Measurements from ENCODE around the gene PUS7L. TPM values are rescaled to one million over a fixed set of nuclear protein-coding genes. Genes with fewer than 3 reads are reported as not detected.

The PUS7L gene
- total and polyA plus RNA-seq, 2 donors (not counting 1 experiment from before 2014, with no cell fraction given) = 2.6 to 23.5 TPM

GRCh38 chr12:43795716-43796280 is 37.2 kb upstream of the PUS7L start:
- Histone ChIP-seq H2AFZ (ENCODE audit: insufficient read depth, low read depth, low read length, poor library complexity, severe bottlenecking) (no peak overlapping the region), H3K36me3 (replicated peaks in 1 of 2; ENCODE audit: control extremely low read depth in 1 of 2, control insufficient read depth in 1 of 2, extremely low read depth in 1 of 2, insufficient read depth in 2 of 2, low read length in 1 of 2) (peaks cover 8 to 51% of the 10 kb centered on the region in 2 experiments), H3K4me2 (replicated peaks; ENCODE audit: low read depth, low read length, poor library complexity, severe bottlenecking) (peak overlapping the region; percentile 9), H3K9me3 (ENCODE audit: control extremely low read depth in 1 of 3, control insufficient read depth in 2 of 3, insufficient read depth in 1 of 3, low read length in 2 of 3) (no peaks in the 10 kb centered on the region), H3K9ac (ENCODE audit: low read length) (no peak overlapping the region), H4K20me1 (ENCODE audit: control insufficient read depth, insufficient read depth, low read length, poor library complexity, severe bottlenecking) (no peaks in the 10 kb centered on the region), H3K4me1 (ENCODE audit: control insufficient read depth in 2 of 2, insufficient read depth in 2 of 2, low read length in 2 of 2) (peaks cover 6 to 10% of the 10 kb centered on the region in 2 donors), H3K27me3 (replicated peaks in 1 of 4; ENCODE audit: control extremely low read depth in 1 of 4, control insufficient read depth in 3 of 4, insufficient read depth in 4 of 4, low read length in 3 of 4) (no peaks in the 10 kb centered on the region), H3K4me3 (ENCODE audit: control extremely low read depth in 1 of 5, extremely low read depth in 1 of 5, insufficient read depth in 1 of 5, low read depth in 2 of 5, low read length in 4 of 5) (no peak overlapping the region), H3K27ac (ENCODE audit: low read length in 2 of 2) (peak overlapping the region; percentile 57 to 70), H3K79me2 (ENCODE audit: control insufficient read depth, insufficient read depth, low read length) (no peaks in the 10 kb centered on the region)
- CTCF ChIA-PET = interaction anchor here (1.2 kb wide), 1 partner anchor 87 kb away, joined by 5 read pairs; no protein-coding TSS in a partner anchor
- DNase-seq (peak; percentile 40), ATAC-seq (ENCODE audit: low read depth) (no peak)
- Mint-ChIP-seq H3K27me3 (no peaks in the 10 kb centered on the region), H3K9me3 (ENCODE audit: insufficient read depth) (no peaks in the 10 kb centered on the region), H3K4me3 (no peak overlapping the region), H3K27ac (peak overlapping the region; percentile 33), H3K4me1 (peaks cover 12% of the 10 kb centered on the region)
- POLR2A ChIA-PET = no interaction called here
- no CpG with 5 or more reads among the region's 2 CpGs for WGBS (ENCODE audit: insufficient coverage)
- intact Hi-C loops (cut with micrococcal nuclease) = no loop called here
- TF ChIP-seq EZH2 (IDR thresholded peaks at IDR 0.05; ENCODE audit: borderline replicate concordance, insufficient read depth, low read depth, low read length, poor library complexity, severe bottlenecking) = no peak
- no peak for TF ChIP-seq CTCF (IDR thresholded peaks at IDR 0.05)

GRCh38 chr12:43789941-43790340 is 31.4 kb upstream of the PUS7L start:
- ATAC-seq (ENCODE audit: low read depth) = no peak

More at GRCh38 chr12:43789941-43790340, 31.4 kb upstream of the PUS7L start:
- Mint-ChIP-seq H3K27ac (no peak overlapping the region), H3K4me3 (no peak overlapping the region), H3K4me1 (peaks cover 4% of the 10 kb centered on the region), H3K9me3 (ENCODE audit: insufficient read depth) (no peaks in the 10 kb centered on the region), H3K27me3 (no peaks in the 10 kb centered on the region)
- Histone ChIP-seq H3K4me3 (ENCODE audit: control extremely low read depth in 1 of 5, extremely low read depth in 1 of 5, insufficient read depth in 1 of 5, low read depth in 2 of 5, low read length in 4 of 5) (no peak overlapping the region), H3K9me3 (ENCODE audit: control extremely low read depth in 1 of 3, control insufficient read depth in 2 of 3, insufficient read depth in 1 of 3, low read length in 2 of 3) (no peaks in the 10 kb centered on the region), H3K4me2 (replicated peaks; ENCODE audit: low read depth, low read length, poor library complexity, severe bottlenecking) (no peak overlapping the region), H3K27ac (ENCODE audit: low read length in 2 of 2) (no peak overlapping the region), H2AFZ (ENCODE audit: insufficient read depth, low read depth, low read length, poor library complexity, severe bottlenecking) (no peak overlapping the region), H3K4me1 (ENCODE audit: control insufficient read depth in 2 of 2, insufficient read depth in 2 of 2, low read length in 2 of 2) (no peaks in the 10 kb centered on the region), H3K9ac (ENCODE audit: low read length) (no peak overlapping the region), H3K27me3 (replicated peaks in 1 of 4; ENCODE audit: control extremely low read depth in 1 of 4, control insufficient read depth in 3 of 4, insufficient read depth in 4 of 4, low read length in 3 of 4) (no peaks in the 10 kb centered on the region), H3K79me2 (ENCODE audit: control insufficient read depth, insufficient read depth, low read length) (no peaks in the 10 kb centered on the region), H3K36me3 (replicated peaks in 1 of 2; ENCODE audit: control extremely low read depth in 1 of 2, control insufficient read depth in 1 of 2, extremely low read depth in 1 of 2, insufficient read depth in 2 of 2, low read length in 1 of 2) (peaks cover 10 to 24% of the 10 kb centered on the region in 2 experiments), H4K20me1 (ENCODE audit: control insufficient read depth, insufficient read depth, low read length, poor library complexity, severe bottlenecking) (no peaks in the 10 kb centered on the region)
- intact Hi-C loops (cut with micrococcal nuclease) = no loop called here
- CTCF ChIA-PET = interaction anchor here (1.7 kb wide), 1 partner anchor 92 kb away, joined by 4 read pairs; no protein-coding TSS in a partner anchor
- no peak for DNase-seq
- no peak for TF ChIP-seq CTCF (IDR thresholded peaks at IDR 0.05)
- TF ChIP-seq EZH2 (IDR thresholded peaks at IDR 0.05; ENCODE audit: borderline replicate concordance, insufficient read depth, low read depth, low read length, poor library complexity, severe bottlenecking) = no peak
- POLR2A ChIA-PET = no interaction called here
